ENCODE data around the gene DLGAP4.

GRCh38 chr20:36372666-36373065 is 66.5 kb downstream of the DLGAP4 start:
- no peak for TF ChIP-seq CTCF (IDR thresholded peaks at IDR 0.05)
- TF ChIP-seq EP300 (IDR thresholded peaks at IDR 0.05) = no peak
- TF ChIP-seq POLR2A (IDR thresholded peaks at IDR 0.05) = no peak

All from ovary (tissue), 3 donors.